IMR-90 (cell line): ENCODE data around the gene RBM42. TPM values are rescaled to one million over a fixed set of nuclear protein-coding genes. Genes with fewer than 3 reads are reported as not detected.

ENCODE experiments used
- ATAC-seq: fragments of 200-7000 bp; cut with Tn5 transposase; 2 replicates; pipeline ENCODE4 v1.9.1; 2020; ENCODE audit warnings: low read depth, mild to moderate bottlenecking, moderate library complexity
- BruUV-seq: library from RNA; stranded (reverse); fragments of 400-500 nt; replicated peaks from 2 replicates; lab custom pipeline; 2021; lab: Mats Ljungman, UMichigan
- CTCF ChIA-PET: fragments of 300-600 bp; formaldehyde crosslinking; extraction: SDS; loops from one replicate; lab custom pipeline; 2021; ENCODE audit warnings: antibody characterized with exemption; lab: Yijun Ruan, JAX
- POLR2A ChIA-PET: fragments of 300-600 bp; sonication (Branson Sonifier 250); formaldehyde crosslinking; loops from one replicate; lab custom pipeline; 2022; ENCODE audit warnings: antibody characterized with exemption; ENCODE audit not compliant: unreplicated experiment; lab: Charles Lee
- DNase-seq: peaks from one replicate; pipeline ENCODE4 v3.0.0; 2013
- H2AFZ ChIP-seq: replicated peaks from 2 replicates; pipeline ENCODE3; 2013; ENCODE audit warnings: low read length, mild to moderate bottlenecking; ENCODE audit not compliant: poor library complexity
- H2AK5ac ChIP-seq: 2 replicates; pipeline ENCODE4 v1.6.1; 2013; ENCODE audit warnings: low read depth, low read length, inconsistent platforms
- H2AK9ac ChIP-seq: replicated peaks from 2 replicates; pipeline ENCODE3; 2013; ENCODE audit warnings: mild to moderate bottlenecking, low read depth, low read length, moderate library complexity; ENCODE audit not compliant: poor library complexity
- H2BK120ac ChIP-seq: 2 replicates; pipeline ENCODE4 v1.6.1; 2013; ENCODE audit warnings: low read depth, low read length, inconsistent platforms
- H2BK15ac ChIP-seq: 3 replicates; pipeline ENCODE4 v1.6.1; 2013; ENCODE audit warnings: low read depth, low read length, inconsistent platforms
- H2BK20ac ChIP-seq: 2 replicates; pipeline ENCODE4 v1.6.1; 2013; ENCODE audit warnings: low read depth, mild to moderate bottlenecking, inconsistent platforms, low read length, moderate library complexity
- H2BK5ac ChIP-seq: 2 replicates; pipeline ENCODE4 v1.6.1; 2013; ENCODE audit warnings: mild to moderate bottlenecking, low read depth, low read length, inconsistent platforms; ENCODE audit not compliant: poor library complexity, severe bottlenecking
- H3K14ac ChIP-seq: replicated peaks from 2 replicates; pipeline ENCODE4 v1.6.1; 2013; ENCODE audit warnings: low read depth, low read length, inconsistent platforms
- H3K18ac ChIP-seq: 2 replicates; pipeline ENCODE4 v1.6.1; 2013; ENCODE audit warnings: low read depth, low read length, control low read depth
- H3K23ac ChIP-seq: 2 replicates; pipeline ENCODE4 v1.6.1; 2013; ENCODE audit warnings: low read depth, low read length, inconsistent platforms
- H3K27ac ChIP-seq: 2 replicates; pipeline ENCODE4 v1.5.1; 2013; ENCODE audit warnings: mild to moderate bottlenecking, control low read depth, low read length; ENCODE audit not compliant: insufficient read depth
- H3K27me3 ChIP-seq: 2 replicates; pipeline ENCODE4 v1.6.1; 2013; ENCODE audit warnings: low read length; ENCODE audit not compliant: control insufficient read depth, insufficient read depth
- H3K36me3 ChIP-seq: 2 replicates; pipeline ENCODE4 v1.6.1; 2013; ENCODE audit warnings: low read length, mixed read lengths; ENCODE audit not compliant: control insufficient read depth, insufficient read depth
- H3K4ac ChIP-seq: 2 replicates; pipeline ENCODE4 v1.6.1; 2013; ENCODE audit warnings: low read depth, low read length, inconsistent platforms
- H3K4me1 ChIP-seq: 2 replicates; pipeline ENCODE4 v1.6.1; 2013; ENCODE audit warnings: low read length, mixed read lengths; ENCODE audit not compliant: control insufficient read depth, insufficient read depth
- H3K4me2 ChIP-seq: 2 replicates; pipeline ENCODE4 v1.6.1; 2013; ENCODE audit warnings: low read depth, mild to moderate bottlenecking, control low read depth, low read length, moderate library complexity
- H3K4me3 ChIP-seq: 2 replicates; pipeline ENCODE4 v1.5.1; 2013; ENCODE audit warnings: low read depth, mild to moderate bottlenecking, control low read depth, low read length, moderate library complexity; ENCODE audit not compliant: insufficient read depth
- H3K56ac ChIP-seq: 2 replicates; pipeline ENCODE4 v1.6.1; 2013; ENCODE audit warnings: low read length, inconsistent platforms; ENCODE audit not compliant: insufficient read depth; ENCODE audit errors: extremely low read depth
- H3K79me1 ChIP-seq, 2 experiments: 2 replicates each; pipeline ENCODE4 v1.6.1; 2013; ENCODE audit warnings: low read length in 2 of 2, inconsistent platforms in 1 of 2, low read depth in 1 of 2
- H3K9ac ChIP-seq: 2 replicates; pipeline ENCODE4 v1.6.1; 2013; ENCODE audit warnings: low read depth, low read length, control low read depth
- H3K9me1 ChIP-seq: 2 replicates; pipeline ENCODE4 v1.6.1; 2013; ENCODE audit warnings: low read length, inconsistent platforms; ENCODE audit not compliant: insufficient read depth
- H3K9me3 ChIP-seq: 2 replicates; pipeline ENCODE4 v1.6.1; 2013; ENCODE audit warnings: low read length; ENCODE audit not compliant: control insufficient read depth, insufficient read depth
- H4K20me1 ChIP-seq: 2 replicates; pipeline ENCODE4 v1.6.1; 2013; ENCODE audit warnings: low read length, inconsistent platforms; ENCODE audit not compliant: insufficient read depth
- H4K5ac ChIP-seq: 2 replicates; pipeline ENCODE4 v1.6.1; 2013; ENCODE audit warnings: mild to moderate bottlenecking, low read depth, low read length, control low read depth
- H4K8ac ChIP-seq, 2 experiments: 2 replicates each; pipeline ENCODE4 v1.6.1; 2013; ENCODE audit warnings: low read depth in 2 of 2, low read length in 2 of 2, control low read depth in 1 of 2, inconsistent platforms in 1 of 2
- H4K91ac ChIP-seq: 2 replicates; pipeline ENCODE4 v1.6.1; 2013; ENCODE audit warnings: low read depth, low read length, inconsistent platforms; ENCODE audit not compliant: insufficient read depth
- CHD1 ChIP-seq: IDR thresholded peaks from 2 replicates; pipeline ENCODE4 v1.6.1; 2012; ENCODE audit warnings: low read depth, low read length, improper control_type of control experiment
- POLR2A ChIP-seq: IDR thresholded peaks from 2 replicates; pipeline ENCODE4 v1.6.1; 2012; ENCODE audit warnings: mild to moderate bottlenecking, low read depth, low read length
- RAD21 ChIP-seq: IDR thresholded peaks from 2 replicates; pipeline ENCODE4 v1.6.1; 2012; ENCODE audit warnings: low read length, improper control_type of control experiment
- USF2 ChIP-seq: fragments of 150-350 bp; IDR thresholded peaks from 2 replicates; pipeline ENCODE4 v1.6.1; 2017; ENCODE audit warnings: mild to moderate bottlenecking, antibody characterized with exemption, low read length, low read depth
- WGBS, 2 experiments: methylation state at CpG; one replicate each; pipeline versions ENCODE4 v1.1.5 to v1.1.7; 2013; ENCODE audit warnings: missing lambda C conversion rate in 2 of 2; ENCODE audit not compliant: insufficient read length in 1 of 2; ENCODE audit errors: extremely low coverage in 2 of 2; 5-methylcytosine and 5-hydroxymethylcytosine counted together
- dilution Hi-C: fragments of 300-500 bp; cut with HindIII; formaldehyde crosslinking; loops from one replicate; pipeline ENCODE4 v1.14.3; 2018; ENCODE audit warnings: low sequenced_read_pairs; ENCODE audit not compliant: unreplicated experiment
- in situ Hi-C: fragments of 300-500 bp; cut with MboI; formaldehyde crosslinking; loops from 3 replicates; pipeline ENCODE4 v1.14.3; 2019; ENCODE audit warnings: low sequenced_read_pairs, inconsistent platforms, mixed read lengths
- intact Hi-C: fragments of 100-400 bp; cut with micrococcal nuclease; formaldehyde crosslinking; loops from 2 replicates; pipeline ENCODE4 v1.10.0; 2022
- polyA plus RNA-seq, 3 experiments: library from polyadenylated mRNA; depleted of rRNA; stranded (reverse); fragments of >200 nt; gene quantifications; 2 replicates each; pipeline ENCODE4 v1.2.3, GENCODE V29; 2012; ENCODE audit warnings: low replicate concordance in 1 of 3
- total RNA-seq: library from RNA; depleted of rRNA; stranded (reverse); fragments of >200 nt; gene quantifications from 2 replicates; pipeline ENCODE4 v1.2.3, GENCODE V29; 2012

RBM42 gene
- total and polyA plus RNA-seq, 2 of the 4 experiments (the other 2 are of a cell fraction): 19.0 to 41.5 TPM

DNA sequence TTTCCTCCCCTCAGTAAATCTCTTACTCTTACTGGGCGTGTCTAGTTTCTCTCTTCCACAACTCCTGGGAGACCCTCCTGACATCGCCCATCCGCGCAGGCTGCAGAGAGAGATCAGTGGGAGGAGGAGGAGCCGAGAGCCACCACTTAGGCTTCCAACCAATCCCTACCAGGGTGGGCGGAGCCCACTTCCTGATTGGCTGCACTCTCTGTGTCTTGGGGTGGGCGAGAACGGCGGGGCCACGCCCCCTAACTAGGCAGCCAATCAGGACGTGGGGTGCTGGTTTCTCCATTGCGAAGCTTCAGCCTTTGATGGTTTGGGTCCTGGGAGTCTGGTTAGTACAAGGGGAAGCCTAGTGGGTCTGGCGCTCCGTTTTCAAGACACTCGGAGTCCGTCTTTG, 43.0 kb upstream of the RBM42 start, which contains the start of gene PMIS2:
Gene PMIS2, plus strand, starts transcription at position 326 of the 400 bp plus-strand sequence. CDS start 87 bp downstream, outside the sequence.
- in situ Hi-C loops (loop anchor here (25.0 kb wide), 1 partner anchor 249 kb away; the partner anchor contains the start of genes CD22 and FFAR1), dilution Hi-C loops (no loop called here), intact Hi-C loops (no loop called here)
- no peak for DNase-seq
- no TSS peak for BruUV-seq
- Histone ChIP-seq H3K4ac (no peak within 1 kb of the TSS), H2BK15ac (no peak within 1 kb of the TSS), H3K14ac (no peak within 1 kb of the TSS), H3K79me1 (no peaks in the 10 kb centered on the region), H4K20me1 (no peaks in the 10 kb centered on the region), H3K4me3 (no peak within 1 kb of the TSS), H2AFZ (peak within 1 kb of the TSS; percentile 70), H3K18ac (no peak within 1 kb of the TSS), H3K27ac (no peak within 1 kb of the TSS), H3K36me3 (no peaks in the 10 kb centered on the region), H3K9me1 (no peaks in the 10 kb centered on the region), H2BK20ac (no peak within 1 kb of the TSS), H4K8ac (no peak within 1 kb of the TSS), H3K27me3 (peaks cover 4% of the 10 kb centered on the region), H2AK9ac (peak within 1 kb of the TSS; percentile 65), H3K23ac (no peak within 1 kb of the TSS), H2AK5ac (no peak within 1 kb of the TSS), H4K5ac (no peak within 1 kb of the TSS), H2BK5ac (no peak within 1 kb of the TSS), H4K91ac (no peak within 1 kb of the TSS), H3K4me1 (no peaks in the 10 kb centered on the region), H3K56ac (no peak within 1 kb of the TSS), H2BK120ac (no peak within 1 kb of the TSS), H3K9ac (no peak within 1 kb of the TSS), H3K4me2 (no peak within 1 kb of the TSS), H3K9me3 (no peaks in the 10 kb centered on the region; the same call in 1 of the 2 replicates)
- POLR2A ChIA-PET: no interaction called here
- CTCF ChIA-PET: no interaction called here
- ATAC-seq: peak; percentile 42; the same call in 1 of the 2 replicates
- no CpG with 5 or more reads among the region's 16 CpGs for WGBS, 2 experiments
- TF ChIP-seq USF2: no peak
- TF ChIP-seq RAD21: no peak
- TF ChIP-seq POLR2A: no peak
- TF ChIP-seq CHD1: no peak
